ENCODE results near the gene SCN11A. TPM values are rescaled to one million over a fixed set of nuclear protein-coding genes. Genes with fewer than 3 reads are reported as not detected.
A peak's percentile ranks its signal among the peaks of the same experiment; 100 is the strongest.

Gene SCN11A
- total and polyA plus RNA-seq, 9 of the 15 experiments (the other 6 are each of a cell fraction or from before 2014, with no cell fraction given): 0.01 to 0.05 (median 0.04) TPM; not detected in 6

GRCh38 chr3:39100500-39100886, 48.7 kb upstream of the SCN11A start (continued):
- TF ChIP-seq ZBTB40 (IDR thresholded peaks at IDR 0.05) (no peak), ZBTB40 (CRISPR knock-in tag; IDR thresholded peaks at IDR 0.05) (0 out of 2 replicates have a peak, but pooled peaks have one; percentile 13), POLR2H (tag; IDR thresholded peaks at IDR 0.05; ENCODE audit: low read depth) (no peak), ZNF507 (tag; conservative IDR thresholded peaks at IDR 0.05) (no peak), POLR2G (IDR thresholded peaks at IDR 0.05; ENCODE audit: low read depth, low read length) (0 out of 2 replicates have a peak, but pooled peaks have one; percentile 11), ZZZ3 (IDR thresholded peaks at IDR 0.05) (no peak), SNRNP70 (optimal IDR thresholded peaks at IDR 0.05; ENCODE audit: low read depth, low read length) (no peak)
